Renal cortex interstitium (tissue), 11 donors: ENCODE measurements around the gene COL13A1. TPM values are rescaled to one million over a fixed set of nuclear protein-coding genes. Genes with fewer than 3 reads are reported as not detected.

Source experiments
- DNase-seq, 11 donors: peaks; one replicate each; pipeline ENCODE4 v3.0.0-alpha.2; 2013; ENCODE audit warnings: low read depth in 9 of 11, low spot score in 4 of 11; ENCODE audit errors: extremely low read depth in 1 of 11
- polyA plus RNA-seq, 3 donors: library from polyadenylated mRNA; unstranded; fragments of 120-200 nt; gene quantifications; one replicate each; pipeline ENCODE4 v1.2.1, GENCODE V29; 2013; ENCODE audit not compliant: insufficient read length in 3 of 3

Gene COL13A1
- polyA plus RNA-seq, 3 donors, result 23.1 to 28.3 (median 23.4) TPM

GRCh38 chr10:69913606-69914382 is 112.1 kb downstream of the COL13A1 start:
- DNase-seq, result no peak

DNA sequence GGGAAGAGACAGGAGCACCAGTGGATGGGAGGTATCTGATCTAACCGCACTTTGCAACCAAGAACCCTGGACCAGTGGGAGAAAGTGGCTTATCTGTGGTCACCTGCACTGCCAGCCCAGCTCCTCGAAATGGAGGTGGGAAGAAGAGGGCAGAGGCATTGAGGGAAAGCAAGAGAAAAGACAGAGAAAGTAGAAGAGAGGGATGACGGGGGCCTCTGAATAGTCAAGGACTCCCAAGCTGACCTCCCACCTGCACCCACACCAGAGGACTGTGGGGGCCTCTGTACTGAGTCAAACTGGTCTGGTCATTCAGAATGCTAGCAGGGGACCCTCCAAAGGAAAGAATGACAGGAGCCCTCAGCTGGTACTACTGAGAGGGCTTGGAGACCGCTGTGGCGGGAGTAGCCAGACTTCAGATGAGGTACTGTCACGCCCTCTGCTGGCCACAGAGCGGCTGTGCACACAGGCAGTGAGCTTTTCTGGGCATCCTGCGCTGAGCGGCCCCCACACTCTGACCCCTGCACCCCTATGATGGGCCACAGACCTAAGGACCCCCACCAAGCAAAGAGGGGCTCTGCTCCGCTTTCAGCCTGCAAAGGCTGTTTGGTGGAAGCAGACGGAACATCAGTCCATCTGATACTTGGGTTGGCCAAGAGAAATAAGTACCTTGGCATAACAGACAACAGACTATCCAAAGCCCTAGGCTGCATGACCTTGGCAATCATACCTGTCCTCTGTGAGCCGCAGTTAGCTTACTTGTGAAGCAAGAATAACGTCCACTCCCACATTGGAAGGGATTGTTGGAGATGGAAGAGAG is 112.9 kb downstream of the COL13A1 start:
- DNase-seq, result peak in 10 of 11 donors; percentile 52 to 69 (median 62)

DNA sequence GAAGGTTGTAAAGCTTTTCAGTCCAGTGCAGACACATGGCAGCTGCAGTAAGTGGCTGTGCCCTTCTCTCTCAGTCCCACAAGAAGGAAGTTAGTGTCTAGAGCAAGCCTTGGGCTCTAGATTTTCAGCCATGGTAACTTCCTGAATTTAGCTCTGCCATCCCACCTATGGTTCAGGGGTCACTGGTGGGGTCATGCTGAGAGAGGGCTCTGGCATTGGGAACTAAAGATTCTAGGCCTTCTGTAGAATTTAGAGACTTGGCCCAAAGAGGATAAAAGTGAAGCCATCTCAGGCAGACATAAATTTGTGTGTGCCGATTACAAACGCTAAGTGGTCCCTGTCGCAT is 113.5 kb downstream of the COL13A1 start:
- no peak for DNase-seq

DNA sequence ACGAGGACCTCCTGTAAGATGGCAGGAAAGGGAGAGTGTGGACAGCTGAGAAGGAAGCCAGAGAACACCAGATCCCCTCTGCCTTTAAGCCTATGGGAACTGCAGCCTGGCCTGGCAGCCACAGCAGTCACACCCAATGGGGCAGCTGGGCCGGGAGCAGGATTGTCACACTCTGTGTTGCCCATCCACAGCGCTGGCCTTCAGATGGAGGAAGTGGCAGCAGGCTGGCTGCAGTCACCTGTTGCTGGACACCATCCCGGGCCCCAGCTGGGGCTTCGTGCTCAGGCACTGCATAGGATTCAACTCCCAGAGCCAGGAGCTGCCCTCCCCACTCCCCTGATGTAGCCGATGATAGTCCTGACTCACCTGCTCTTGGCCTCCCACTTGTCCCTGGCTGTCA is 114.4 kb downstream of the COL13A1 start:
- DNase-seq, result no peak

DNA sequence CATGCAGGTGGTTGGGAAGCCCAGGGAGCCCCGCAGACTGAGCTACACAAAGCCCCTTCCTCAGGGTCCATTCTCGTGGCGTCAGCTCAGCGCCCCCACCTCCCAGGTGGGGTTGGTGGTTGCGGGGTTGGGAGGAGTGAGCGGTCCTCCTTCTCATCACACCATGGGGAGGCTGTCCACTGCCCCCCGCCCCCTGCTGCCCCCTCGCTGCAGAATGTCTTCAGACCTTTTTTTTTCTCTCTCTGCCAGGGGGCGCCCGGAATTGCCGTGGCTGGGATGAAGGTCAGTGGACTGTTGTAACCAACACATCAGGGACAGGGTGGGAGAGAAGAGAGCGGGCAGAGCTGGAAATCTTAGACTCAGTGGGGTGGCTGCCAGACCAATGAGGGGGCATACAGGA is 116.3 kb downstream of the COL13A1 start:
- no peak for DNase-seq

GRCh38 chr10:69919250-69919649 is 117.5 kb downstream of the COL13A1 start:
- DNase-seq, result no peak

DNA sequence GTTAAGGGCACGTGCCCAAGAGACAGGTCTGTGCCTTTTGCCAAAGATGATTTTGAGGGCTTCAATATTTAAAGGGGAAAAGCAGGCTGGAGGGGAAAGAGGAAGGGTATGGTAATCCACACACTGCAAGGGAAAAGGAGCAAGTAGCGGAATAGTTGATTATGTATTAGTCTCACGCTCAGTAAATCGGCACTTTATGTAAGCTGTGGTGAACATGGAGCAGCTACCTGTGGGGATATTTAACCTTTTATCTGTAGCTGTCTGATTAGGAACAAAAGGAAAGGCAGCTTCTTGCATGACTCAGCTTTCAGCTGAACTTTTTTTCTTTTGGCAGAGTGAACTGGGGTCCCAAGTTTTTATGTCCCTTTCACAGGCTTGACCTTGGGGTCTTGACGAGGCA is 123.4 kb downstream of the COL13A1 start:
- no peak for DNase-seq

DNA sequence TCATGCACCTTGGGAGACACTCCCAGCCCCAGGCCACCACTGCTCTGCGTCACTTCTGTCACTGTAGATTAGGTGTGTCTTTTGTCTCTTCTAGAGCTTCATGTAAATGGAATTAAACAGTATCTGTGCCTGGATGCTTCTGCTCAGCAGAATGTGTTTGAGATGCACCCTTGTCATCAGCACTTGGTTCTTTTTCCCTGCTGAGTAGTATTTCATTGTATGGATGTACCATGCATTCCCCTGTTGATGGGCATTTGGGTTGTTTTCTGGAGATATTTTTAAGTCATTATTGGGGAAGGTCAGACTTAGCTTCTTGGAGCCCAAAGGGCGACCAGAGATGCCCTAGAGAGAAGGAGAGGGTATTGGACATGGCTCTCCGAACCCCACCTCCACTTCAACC is 126.6 kb downstream of the COL13A1 start:
- DNase-seq, result no peak

- no peak for DNase-seq
Measured at GRCh38 chr10:69929575-69929974, 127.9 kb downstream of the COL13A1 start.

DNA sequence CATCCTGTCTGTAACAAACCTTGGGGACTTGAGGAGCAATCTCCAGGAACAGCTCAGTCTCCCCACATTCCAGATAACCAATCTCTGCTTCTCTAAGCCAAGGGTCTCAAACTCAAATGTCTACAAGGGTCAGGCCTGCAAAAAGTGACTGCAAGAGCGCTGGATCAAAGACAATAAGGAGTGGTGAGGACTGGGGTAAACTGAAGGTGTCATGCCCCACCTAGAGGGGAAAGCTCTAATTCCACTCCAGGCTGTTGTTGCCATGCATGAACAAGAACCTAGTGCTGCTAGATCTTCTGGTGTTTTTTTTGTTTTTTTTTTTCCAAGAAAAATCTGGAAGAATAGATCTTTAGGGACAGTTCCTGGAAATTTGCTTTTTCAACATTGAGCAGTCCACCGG is 133.1 kb downstream of the COL13A1 start:
- no peak for DNase-seq

- DNase-seq, result no peak
Measured at GRCh38 chr10:69936091-69936490, 134.4 kb downstream of the COL13A1 start.

GRCh38 chr10:69938541-69938991 is 136.9 kb downstream of the COL13A1 start:
- DNase-seq, result no peak

DNA sequence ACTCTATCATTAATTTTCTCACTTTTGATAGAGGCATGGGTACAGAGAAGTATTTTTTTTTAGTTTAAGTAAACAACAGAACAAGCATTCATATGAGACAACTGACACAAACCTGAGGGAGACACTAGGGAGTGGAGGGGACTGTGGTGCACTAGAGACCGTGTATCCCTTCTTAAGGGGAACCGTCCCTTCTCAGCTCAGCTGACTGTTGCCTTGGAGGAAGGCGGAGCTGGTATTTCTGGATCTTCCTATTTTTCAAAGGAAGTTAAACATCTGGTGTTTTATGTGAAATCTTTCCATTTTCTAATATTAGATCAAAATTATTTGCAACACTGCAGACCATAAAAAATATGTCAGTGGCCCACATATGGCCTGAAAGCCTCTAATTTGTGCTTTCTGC is 137.4 kb downstream of the COL13A1 start:
- peak in 2 of 11 donors; percentile 6 for DNase-seq

GRCh38 chr10:69939481-69939880 is 137.8 kb downstream of the COL13A1 start:
- no peak for DNase-seq

DNA sequence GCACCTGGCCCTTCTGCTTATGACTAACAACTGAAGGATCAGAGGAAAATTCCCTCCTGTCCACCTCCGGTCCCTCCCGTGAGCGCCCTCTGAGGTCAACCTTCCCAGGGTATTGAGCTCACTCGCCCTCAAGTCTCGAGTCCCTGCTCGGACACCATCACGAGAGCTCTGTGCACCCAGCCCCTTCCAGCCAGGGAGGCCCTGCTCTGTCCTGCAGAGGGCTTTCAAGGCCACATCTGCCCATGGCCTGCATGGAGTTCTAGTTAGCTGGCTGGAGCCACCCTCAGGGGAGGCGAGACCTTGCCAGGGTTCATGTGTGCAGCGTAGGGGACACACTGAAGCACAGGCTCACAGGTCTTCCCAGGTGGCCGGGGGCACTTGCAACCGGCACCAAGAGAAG is 140.0 kb downstream of the COL13A1 start:
- DNase-seq, result no peak

- DNase-seq, result no peak
Measured at GRCh38 chr10:69943292-69943820, 141.7 kb downstream of the COL13A1 start.

- no peak for DNase-seq
Measured at GRCh38 chr10:69944761-69945160, 143.1 kb downstream of the COL13A1 start.

DNA sequence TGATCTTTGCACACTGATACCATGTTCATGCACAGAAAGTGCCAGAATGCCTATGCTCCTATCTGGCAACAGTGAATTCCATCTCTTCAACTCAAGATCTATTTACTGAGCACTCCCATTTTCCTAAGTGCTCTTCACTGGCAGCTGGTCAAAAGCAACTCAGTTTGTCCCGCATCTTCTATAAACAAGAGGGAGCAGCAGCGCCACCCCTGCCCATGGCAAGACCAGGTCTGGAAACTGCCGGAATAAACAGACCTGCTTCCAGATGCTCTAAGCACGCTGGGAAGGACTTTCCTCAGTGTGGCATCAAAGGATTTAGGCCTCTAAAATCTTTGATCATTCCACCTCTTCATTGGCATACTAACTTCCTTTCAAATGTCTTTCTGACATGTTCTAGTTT is 146.6 kb downstream of the COL13A1 start:
- DNase-seq, result no peak

DNA sequence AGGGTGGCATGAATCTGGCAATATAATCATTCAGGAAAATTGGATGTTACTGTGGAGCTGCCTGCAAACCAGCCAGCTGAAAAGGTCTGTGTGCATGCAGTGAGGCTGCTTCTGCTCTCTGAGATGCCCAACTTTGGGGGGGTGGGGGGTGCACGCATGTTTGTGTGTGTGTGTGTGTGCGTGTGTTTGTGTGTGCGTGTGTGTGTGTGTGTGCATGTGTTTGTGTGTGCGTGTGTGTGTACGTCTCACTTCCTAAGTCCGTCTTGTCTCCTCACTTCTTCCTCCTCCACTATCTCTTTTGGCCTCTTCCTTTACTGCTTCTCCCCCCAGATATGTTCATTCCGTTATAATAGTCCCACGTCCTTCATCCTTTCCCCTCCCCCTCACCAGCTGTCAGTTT is 148.1 kb downstream of the COL13A1 start:
- no peak for DNase-seq

GRCh38 chr10:69951658-69952057 is 150.0 kb downstream of the COL13A1 start:
- no peak for DNase-seq
